A673 (cell line): ENCODE results near the gene FAM13C. TPM values are rescaled to one million over a fixed set of nuclear protein-coding genes. Genes with fewer than 3 reads are reported as not detected.

Experiments
- BruUV-seq: library from RNA; stranded (reverse); fragments of 400-500 nt; replicated peaks from 2 replicates; lab custom pipeline; 2021; lab: Mats Ljungman, UMichigan
- CTCF ChIA-PET: fragments of 300-600 bp; sonication (Branson Sonifier 250); formaldehyde crosslinking; loops from one replicate; lab custom pipeline; 2022; ENCODE audit warnings: antibody characterized with exemption; lab: Charles Lee
- POLR2A ChIA-PET: fragments of 300-600 bp; sonication (Branson Sonifier 250); formaldehyde crosslinking; loops from one replicate; lab custom pipeline; 2022; ENCODE audit warnings: antibody characterized with exemption; ENCODE audit not compliant: low non-redundant PET; lab: Charles Lee
- DNase-seq: peaks from one replicate; pipeline ENCODE4 v3.0.0-alpha.2; 2015; ENCODE audit warnings: low spot score
- H3K27ac ChIP-seq: fragments of 200-600 bp; sonication (generic); 2 replicates; pipeline ENCODE4 v1.5.1; 2016; ENCODE audit warnings: mixed run types, low read depth, mild to moderate bottlenecking, mixed read lengths, antibody characterized with exemption, low read length; ENCODE audit not compliant: poor library complexity, severe bottlenecking
- H3K27me3 ChIP-seq: fragments of 200-600 bp; sonication (generic); replicated peaks from 2 replicates; pipeline ENCODE4 v1.6.1; 2017; ENCODE audit warnings: mixed run types, low read depth, mild to moderate bottlenecking, mixed read lengths, antibody characterized with exemption, low read length; ENCODE audit not compliant: insufficient read depth, poor library complexity
- H3K36me3 ChIP-seq: fragments of 200-600 bp; sonication (generic); 2 replicates; pipeline ENCODE4 v1.6.1; 2016; ENCODE audit warnings: mixed run types, mild to moderate bottlenecking, mixed read lengths, antibody characterized with exemption, low read length; ENCODE audit not compliant: insufficient read depth, poor library complexity, severe bottlenecking
- H3K4me1 ChIP-seq: fragments of 200-600 bp; sonication (generic); 2 replicates; pipeline ENCODE4 v1.6.1; 2017; ENCODE audit warnings: mixed run types, mild to moderate bottlenecking, mixed read lengths, antibody characterized with exemption, low read length; ENCODE audit not compliant: insufficient read depth, poor library complexity, severe bottlenecking
- H3K4me3 ChIP-seq: fragments of 200-600 bp; sonication (generic); 2 replicates; pipeline ENCODE4 v1.5.1; 2016; ENCODE audit warnings: low read depth, mixed run types, mild to moderate bottlenecking, mixed read lengths, low read length; ENCODE audit not compliant: poor library complexity, severe bottlenecking
- H3K9me3 ChIP-seq: fragments of 200-600 bp; sonication (generic); 2 replicates; pipeline ENCODE4 v1.6.1; 2016; ENCODE audit warnings: mixed run types, low read depth, mild to moderate bottlenecking, mixed read lengths, antibody characterized with exemption, low read length; ENCODE audit not compliant: poor library complexity, severe bottlenecking
- EZH2 ChIP-seq: fragments of 200-600 bp; sonication (generic); IDR thresholded peaks from 2 replicates; pipeline ENCODE4 v1.6.1; 2017; ENCODE audit warnings: borderline replicate concordance, low read depth, mild to moderate bottlenecking, mixed read lengths, antibody characterized with exemption, low read length; ENCODE audit not compliant: poor library complexity, severe bottlenecking
- intact Hi-C: fragments of 100-400 bp; cut with micrococcal nuclease; formaldehyde crosslinking; loops from one replicate; pipeline ENCODE4 v1.10.0; 2022; ENCODE audit not compliant: unreplicated experiment
- total RNA-seq: library from RNA; stranded (reverse); gene quantifications from 2 replicates; pipeline ENCODE4 v1.2.3, GENCODE V29; 2021
- TF ChIP-seq, protein P1 (sequence below): fragments of 300-800, 200-600 bp; sonication (generic); conservative IDR thresholded peaks from 2 replicates; pipeline ENCODE4 v1.5.1; 2017; ENCODE audit warnings: low read depth, mild to moderate bottlenecking, antibody characterized with exemption, low read length, moderate library complexity, mixed read lengths

Gene FAM13C
- total RNA-seq, 1 experiment from 2014 or later = 21.2 TPM

- peaks cover 10% of the 10 kb centered on the region for H3K4me1 ChIP-seq
- TF ChIP-seq, protein P1, sequence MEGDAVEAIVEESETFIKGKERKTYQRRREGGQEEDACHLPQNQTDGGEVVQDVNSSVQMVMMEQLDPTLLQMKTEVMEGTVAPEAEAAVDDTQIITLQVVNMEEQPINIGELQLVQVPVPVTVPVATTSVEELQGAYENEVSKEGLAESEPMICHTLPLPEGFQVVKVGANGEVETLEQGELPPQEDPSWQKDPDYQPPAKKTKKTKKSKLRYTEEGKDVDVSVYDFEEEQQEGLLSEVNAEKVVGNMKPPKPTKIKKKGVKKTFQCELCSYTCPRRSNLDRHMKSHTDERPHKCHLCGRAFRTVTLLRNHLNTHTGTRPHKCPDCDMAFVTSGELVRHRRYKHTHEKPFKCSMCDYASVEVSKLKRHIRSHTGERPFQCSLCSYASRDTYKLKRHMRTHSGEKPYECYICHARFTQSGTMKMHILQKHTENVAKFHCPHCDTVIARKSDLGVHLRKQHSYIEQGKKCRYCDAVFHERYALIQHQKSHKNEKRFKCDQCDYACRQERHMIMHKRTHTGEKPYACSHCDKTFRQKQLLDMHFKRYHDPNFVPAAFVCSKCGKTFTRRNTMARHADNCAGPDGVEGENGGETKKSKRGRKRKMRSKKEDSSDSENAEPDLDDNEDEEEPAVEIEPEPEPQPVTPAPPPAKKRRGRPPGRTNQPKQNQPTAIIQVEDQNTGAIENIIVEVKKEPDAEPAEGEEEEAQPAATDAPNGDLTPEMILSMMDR = no peak
- TF ChIP-seq EZH2 = no peak
- DNase-seq = no peak
- H3K36me3 ChIP-seq = no peaks in the 10 kb centered on the region
- H3K4me3 ChIP-seq = no peak overlapping the region
- CTCF ChIA-PET = no interaction called here
- no peak overlapping the region for H3K27ac ChIP-seq
- no TSS peak for BruUV-seq
- intact Hi-C loops = no loop called here
- POLR2A ChIA-PET = no interaction called here
- no peaks in the 10 kb centered on the region for H3K27me3 ChIP-seq
- H3K9me3 ChIP-seq = no peaks in the 10 kb centered on the region
Observed at GRCh38 chr10:59335497-59335896, 26.9 kb downstream of the FAM13C start.

GRCh38 chr10:59333701-59334100 is 28.6 kb downstream of the FAM13C start:
- TF ChIP-seq EZH2 = no peak
- TF ChIP-seq, protein P1 = no peak
- no TSS peak for BruUV-seq
- Histone ChIP-seq H3K4me3 (no peak overlapping the region), H3K27ac (no peak overlapping the region), H3K36me3 (no peaks in the 10 kb centered on the region), H3K4me1 (peaks cover 10% of the 10 kb centered on the region), H3K9me3 (no peaks in the 10 kb centered on the region), H3K27me3 (no peaks in the 10 kb centered on the region)
- ChIA-PET CTCF (no interaction called here), POLR2A (no interaction called here)
- intact Hi-C loops = no loop called here
- no peak for DNase-seq

GRCh38 chr10:59332581-59332980 is 29.8 kb downstream of the FAM13C start:
- no TSS peak for BruUV-seq
- Histone ChIP-seq H3K27ac (no peak overlapping the region), H3K4me3 (no peak overlapping the region), H3K9me3 (no peaks in the 10 kb centered on the region), H3K4me1 (peaks cover 10% of the 10 kb centered on the region), H3K27me3 (no peaks in the 10 kb centered on the region), H3K36me3 (no peaks in the 10 kb centered on the region)
- no peak for DNase-seq
- intact Hi-C loops = no loop called here
- TF ChIP-seq EZH2 = no peak
- TF ChIP-seq, protein P1 = no peak
- CTCF ChIA-PET = no interaction called here
- POLR2A ChIA-PET = no interaction called here
